H1 (cell line): Measurements from ENCODE around the gene PPCDC. TPM values are rescaled to one million over a fixed set of nuclear protein-coding genes. Genes with fewer than 3 reads are reported as not detected.

Experiments
- CTCF ChIA-PET: fragments of 300-600 bp; sonication (Branson Sonifier 250); formaldehyde crosslinking; loops from one replicate; lab custom pipeline; 2021; ENCODE audit not compliant: partially characterized antibody; lab: Charles Lee
- POLR2A ChIA-PET: fragments of 300-600 bp; sonication (Branson Sonifier 250); formaldehyde crosslinking; loops from one replicate; lab custom pipeline; 2021; ENCODE audit warnings: inconsistent platforms; ENCODE audit not compliant: partially characterized antibody; lab: Charles Lee
- DNase-seq, 2 experiments: peaks; one replicate each; pipeline versions ENCODE4 v3.0.0 to v3.0.0-alpha.2; 2010 to 2022; ENCODE audit warnings: low spot score in 2 of 2, low read depth in 1 of 2, mixed read lengths in 1 of 2
- FAIRE-seq: peaks from 2 replicates; lab custom pipeline; 2011; peaks lifted over from hg19 to GRCh38; lab: Jason Lieb, UNC
- H2AFZ ChIP-seq: 2 replicates; pipeline ENCODE4 v1.8.1; 2012; ENCODE audit warnings: low read length, inconsistent platforms
- H2AK5ac ChIP-seq: 2 replicates; pipeline ENCODE4 v1.6.1; 2013; ENCODE audit warnings: low read depth, low read length
- H2BK120ac ChIP-seq: replicated peaks from 2 replicates; pipeline ENCODE3; 2013; ENCODE audit warnings: low read depth, low read length, inconsistent platforms
- H2BK12ac ChIP-seq: 2 replicates; pipeline ENCODE4 v1.6.1; 2013; ENCODE audit warnings: low read depth, low read length
- H2BK15ac ChIP-seq: 2 replicates; pipeline ENCODE4 v1.6.1; 2013; ENCODE audit warnings: low read length
- H2BK20ac ChIP-seq: 2 replicates; pipeline ENCODE4 v1.6.1; 2013; ENCODE audit warnings: low read length
- H2BK5ac ChIP-seq: 2 replicates; pipeline ENCODE4 v1.6.1; 2013; ENCODE audit warnings: low read depth, low read length
- H3K14ac ChIP-seq: 2 replicates; pipeline ENCODE4 v1.6.1; 2013; ENCODE audit warnings: inconsistent platforms; ENCODE audit not compliant: insufficient read length
- H3K18ac ChIP-seq: 2 replicates; pipeline ENCODE4 v1.6.1; 2013; ENCODE audit warnings: low read length; ENCODE audit errors: extremely low read depth
- H3K23ac ChIP-seq: 2 replicates; pipeline ENCODE4 v1.6.1; 2013; ENCODE audit warnings: inconsistent platforms; ENCODE audit not compliant: insufficient read length
- H3K23me2 ChIP-seq: 2 replicates; pipeline ENCODE4 v1.6.1; 2013; ENCODE audit warnings: low read depth, low read length
- H3K27ac ChIP-seq: 2 replicates; pipeline ENCODE4 v1.6.1; 2011; ENCODE audit warnings: low read depth, low read length, inconsistent platforms
- H3K27me3 ChIP-seq, 4 experiments: replicated peaks in 1 of 4; 1 replicate in 1 of 4; 2 replicates in 3 of 4; pipeline versions ENCODE4 v1.6.1 to v1.8.1; 2011 to 2013; ENCODE audit warnings: low read length in 3 of 4, mild to moderate bottlenecking in 3 of 4, inconsistent platforms in 2 of 4, mixed read lengths in 2 of 4, moderate library complexity in 1 of 4; ENCODE audit not compliant: control insufficient read depth in 3 of 4, insufficient read depth in 3 of 4; ENCODE audit errors: extremely low read depth in 1 of 4
- H3K36me3 ChIP-seq, 4 experiments: 2 replicates each; pipeline versions ENCODE4 v1.6.1 to v1.8.1; 2011 to 2013; ENCODE audit warnings: mild to moderate bottlenecking in 4 of 4, low read length in 3 of 4, moderate library complexity in 2 of 4, control low read depth in 1 of 4, inconsistent platforms in 1 of 4; ENCODE audit not compliant: insufficient read depth in 4 of 4, control insufficient read depth in 2 of 4
- H3K4ac ChIP-seq: replicated peaks from 2 replicates; pipeline ENCODE3; 2013; ENCODE audit warnings: low read length, low read depth, mixed read lengths, inconsistent platforms; ENCODE audit not compliant: insufficient read length
- H3K4me1 ChIP-seq, 4 experiments: replicated peaks in 1 of 4; 1 replicate in 1 of 4; 2 replicates in 3 of 4; pipeline versions ENCODE4 v1.6.1 to v1.8.1; 2011 to 2013; ENCODE audit warnings: low read length in 3 of 4, inconsistent platforms in 2 of 4, mixed read lengths in 1 of 4; ENCODE audit not compliant: insufficient read depth in 4 of 4, control insufficient read depth in 3 of 4
- H3K4me2 ChIP-seq, 2 experiments: 2 replicates each; pipeline versions ENCODE4 v1.6.1 to v1.8.1; 2011 to 2013; ENCODE audit warnings: low read depth in 2 of 2, low read length in 2 of 2, control low read depth in 1 of 2, inconsistent platforms in 1 of 2, mild to moderate bottlenecking in 1 of 2; ENCODE audit not compliant: insufficient read depth in 1 of 2
- H3K4me3 ChIP-seq, 4 experiments: fragments of 200-600, 300-600 bp in 1 of 4; sonication (generic), shearing (Covaris generic), sonication (Bioruptor Twin) in 1 of 4; 2 replicates each; pipeline versions ENCODE4 v1.5.1 to v1.8.1; 2011 to 2016; ENCODE audit warnings: low read length in 4 of 4, low read depth in 3 of 4, control low read depth in 2 of 4, inconsistent platforms in 2 of 4, mild to moderate bottlenecking in 2 of 4, mixed read lengths in 1 of 4, moderate library complexity in 1 of 4; ENCODE audit not compliant: insufficient read depth in 2 of 4; ENCODE audit errors: extremely low read depth in 1 of 4
- H3K56ac ChIP-seq: replicated peaks from 2 replicates; pipeline ENCODE3; 2013; ENCODE audit warnings: low read depth, mild to moderate bottlenecking, mixed read lengths, low read length, inconsistent platforms; ENCODE audit not compliant: insufficient read length
- H3K79me1 ChIP-seq: 2 replicates; pipeline ENCODE4 v1.6.1; 2013; ENCODE audit warnings: low read depth, low read length, control low read depth
- H3K79me2 ChIP-seq, 2 experiments: 2 replicates each; pipeline versions ENCODE4 v1.6.1 to v1.8.1; 2012 to 2013; ENCODE audit warnings: low read length in 2 of 2, mild to moderate bottlenecking in 2 of 2, inconsistent platforms in 1 of 2; ENCODE audit not compliant: insufficient read depth in 2 of 2, control insufficient read depth in 1 of 2
- H3K9ac ChIP-seq, 4 experiments: replicated peaks in 1 of 4; 1 replicate in 1 of 4; 2 replicates in 3 of 4; pipeline versions ENCODE4 v1.6.1 to v1.8.1; 2011 to 2013; ENCODE audit warnings: low read depth in 3 of 4, low read length in 3 of 4, control low read depth in 2 of 4, mild to moderate bottlenecking in 2 of 4, moderate library complexity in 2 of 4, inconsistent platforms in 1 of 4; ENCODE audit errors: extremely low read depth in 1 of 4
- H3K9me3 ChIP-seq, 2 experiments: 2 replicates each; pipeline versions ENCODE4 v1.6.1 to v1.8.1; 2012 to 2013; ENCODE audit warnings: mild to moderate bottlenecking in 2 of 2, moderate library complexity in 2 of 2, control low read depth in 1 of 2, inconsistent platforms in 1 of 2, low read depth in 1 of 2, low read length in 1 of 2, mixed read lengths in 1 of 2; ENCODE audit not compliant: insufficient read depth in 2 of 2
- H4K20me1 ChIP-seq, 2 experiments: replicated peaks in 1 of 2; 2 replicates each; pipeline versions ENCODE3 to v1.8.1; 2011 to 2013; ENCODE audit warnings: inconsistent platforms in 2 of 2, low read length in 2 of 2, mild to moderate bottlenecking in 1 of 2; ENCODE audit not compliant: insufficient read depth in 2 of 2, control insufficient read depth in 1 of 2
- H4K5ac ChIP-seq: 2 replicates; pipeline ENCODE4 v1.6.1; 2013; ENCODE audit warnings: low read length, low read depth, mixed read lengths, inconsistent platforms; ENCODE audit not compliant: insufficient read length
- H4K8ac ChIP-seq: 2 replicates; pipeline ENCODE4 v1.8.0; 2013; ENCODE audit warnings: mild to moderate bottlenecking, moderate library complexity, low read length, inconsistent platforms; ENCODE audit not compliant: insufficient read depth; ENCODE audit errors: extremely low read depth
- H4K91ac ChIP-seq: replicated peaks from 2 replicates; pipeline ENCODE3; 2013; ENCODE audit warnings: low read length, mixed read lengths, inconsistent platforms; ENCODE audit not compliant: insufficient read length
- BCL11A ChIP-seq, 2 experiments: IDR thresholded peaks; one replicate each; pipeline ENCODE4 v1.6.1; 2011; ENCODE audit warnings: low read depth in 2 of 2, low read length in 2 of 2, mild to moderate bottlenecking in 2 of 2
- CHD1 ChIP-seq: IDR thresholded peaks from 2 replicates; pipeline ENCODE4 v1.6.1; 2012; ENCODE audit warnings: low read depth, low read length, improper control_type of control experiment
- POU5F1 ChIP-seq: IDR thresholded peaks from 2 replicates; pipeline ENCODE4 v1.6.1; 2011; ENCODE audit warnings: low read depth, mild to moderate bottlenecking, low read length, moderate library complexity
- RBBP5 ChIP-seq: IDR thresholded peaks from 2 replicates; pipeline ENCODE4 v1.7.1; 2012; ENCODE audit warnings: low read depth, mild to moderate bottlenecking, inconsistent platforms, low read length, moderate library complexity, borderline replicate concordance
- WGBS, 2 experiments: shearing (Covaris generic) in 1 of 2; methylation state at CpG; one replicate each; pipeline versions ENCODE4 v1.1.6 to v1.1.7; 2013 to 2015; ENCODE audit warnings: low lambda C conversion rate in 2 of 2, mixed read lengths in 2 of 2, inconsistent platforms in 1 of 2, low coverage in 1 of 2, missing lambda C conversion rate in 1 of 2; ENCODE audit not compliant: insufficient replicate concordance in 2 of 2, insufficient coverage in 1 of 2, insufficient read length in 1 of 2; ENCODE audit errors: extremely low coverage in 1 of 2, missing lambda C conversion rate in 1 of 2; 5-methylcytosine and 5-hydroxymethylcytosine counted together
- polyA plus RNA-seq, 7 experiments: library from polyadenylated mRNA; depleted of rRNA in 3 of 7; stranded (reverse) in 5 of 7; unstranded in 2 of 7; fragments of >200 nt in 5 of 7; fragments of 200-250 nt in 2 of 7; gene quantifications; 1 replicate in 5 of 7; 2 replicates in 1 of 7; 4 replicates in 1 of 7; pipeline versions ENCODE4 v1.2.1 to v1.2.3, GENCODE V29; 2011 to 2013; ENCODE audit warnings: missing spikeins in 2 of 7, mixed read lengths in 2 of 7
- total RNA-seq: library from RNA; stranded (reverse); fragmentation: NEBNext Ultra II Directional; extraction: Animal tissue kit (Norgen Biotek cat#: 25700); gene quantifications from 2 replicates; pipeline ENCODE4 v1.2.1, GENCODE V29; 2021
- TF ChIP-seq, protein P1 (sequence below): IDR thresholded peaks from 2 replicates; pipeline ENCODE4 v1.6.1; 2011; ENCODE audit warnings: low read length, improper control_type of control experiment

PPCDC gene
- total and polyA plus RNA-seq, 2 of the 8 experiments (the other 6 are each of a cell fraction or from before 2014, with no cell fraction given): 11.3 to 29.7 TPM

DNA sequence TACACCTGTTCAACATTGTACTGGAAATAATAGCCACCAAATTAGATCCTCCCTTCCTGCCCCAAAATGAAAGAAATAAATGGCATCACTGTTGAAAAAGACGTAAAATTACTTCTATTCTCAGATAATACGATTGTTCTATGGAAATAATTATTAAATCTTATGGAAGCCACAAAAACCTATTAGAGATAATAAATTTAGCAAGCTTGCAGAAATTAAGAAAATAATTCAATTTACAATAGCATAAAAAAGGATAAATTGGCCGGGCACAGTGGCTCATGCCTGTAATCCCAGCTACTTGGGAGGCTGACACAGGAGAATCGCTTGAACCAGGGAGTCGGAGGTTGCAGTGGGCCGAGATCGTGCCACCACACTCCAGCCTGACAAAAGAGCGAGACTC is 57.8 kb downstream of the PPCDC start:
- TF ChIP-seq POU5F1 (no peak), CHD1 (no peak), RBBP5 (no peak), BCL11A (IDR thresholded peaks at IDR 0.05; ENCODE audit: low read depth in 2 of 2, low read length in 2 of 2) (no peak)
- TF ChIP-seq, protein P1, sequence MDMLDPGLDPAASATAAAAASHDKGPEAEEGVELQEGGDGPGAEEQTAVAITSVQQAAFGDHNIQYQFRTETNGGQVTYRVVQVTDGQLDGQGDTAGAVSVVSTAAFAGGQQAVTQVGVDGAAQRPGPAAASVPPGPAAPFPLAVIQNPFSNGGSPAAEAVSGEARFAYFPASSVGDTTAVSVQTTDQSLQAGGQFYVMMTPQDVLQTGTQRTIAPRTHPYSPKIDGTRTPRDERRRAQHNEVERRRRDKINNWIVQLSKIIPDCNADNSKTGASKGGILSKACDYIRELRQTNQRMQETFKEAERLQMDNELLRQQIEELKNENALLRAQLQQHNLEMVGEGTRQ: no peak
- TF ChIP-seq, all 59 proteins: peak for 0
- Histone ChIP-seq H3K4me2 (no peak overlapping the region), H3K18ac (no peak overlapping the region), H2BK15ac (no peak overlapping the region), H2BK12ac (no peak overlapping the region), H3K4me1 (no peaks in the 10 kb centered on the region), H3K27me3 (no peaks in the 10 kb centered on the region), H3K9me3 (no peaks in the 10 kb centered on the region), H3K79me2 (no peaks in the 10 kb centered on the region), H3K23ac (no peak overlapping the region), H2BK120ac (no peak overlapping the region), H3K36me3 (no peaks in the 10 kb centered on the region), H4K91ac (no peak overlapping the region), H4K5ac (no peak overlapping the region), H3K27ac (no peak overlapping the region), H3K14ac (no peak overlapping the region), H3K56ac (no peak overlapping the region), H4K20me1 (no peaks in the 10 kb centered on the region), H2AK5ac (no peak overlapping the region), H3K9ac (no peak overlapping the region), H3K4ac (no peak overlapping the region), H3K4me3 (no peak overlapping the region), H2BK5ac (no peak overlapping the region), H2AFZ (no peak overlapping the region), H3K23me2 (no peaks in the 10 kb centered on the region), H3K79me1 (no peaks in the 10 kb centered on the region), H4K8ac (no peak overlapping the region), H2BK20ac (no peak overlapping the region)
- ChIA-PET POLR2A (no interaction called here), CTCF (interaction anchor here (1.4 kb wide), 1 partner anchor 47 kb away, joined by 4 read pairs; no protein-coding TSS in a partner anchor)
- 84% methylated on average over 8 of the region's 8 CpGs; no CpG with 5 or more reads in 1 of the 2 experiments for WGBS, 2 experiments
- DNase-seq: no peak
- no peak for FAIRE-seq
